HG02938 (cell line): ENCODE data around the gene DENND10.
A peak's percentile ranks its signal among the peaks of the same experiment; 100 is the strongest.
"Not testable (repeated sequence)": the region's sequence is repeated elsewhere in the genome, so short reads cannot be mapped to it uniquely, and the experiment has no call there.

ENCODE experiments used
- ATAC-seq: cut with Tn5 transposase; IDR thresholded peaks from one replicate; pipeline ENCODE4 v1.9.1; 2021; ENCODE audit warnings: mild to moderate bottlenecking, moderate library complexity; ENCODE audit not compliant: unreplicated experiment

Gene DENND10

GRCh38 chr10:119096641-119097415, 7.1 kb upstream of the DENND10 start:
- not testable (repeated sequence) for ATAC-seq

- no peak for ATAC-seq
Observed at GRCh38 chr10:119098576-119098975, 5.3 kb upstream of the DENND10 start.

DNA sequence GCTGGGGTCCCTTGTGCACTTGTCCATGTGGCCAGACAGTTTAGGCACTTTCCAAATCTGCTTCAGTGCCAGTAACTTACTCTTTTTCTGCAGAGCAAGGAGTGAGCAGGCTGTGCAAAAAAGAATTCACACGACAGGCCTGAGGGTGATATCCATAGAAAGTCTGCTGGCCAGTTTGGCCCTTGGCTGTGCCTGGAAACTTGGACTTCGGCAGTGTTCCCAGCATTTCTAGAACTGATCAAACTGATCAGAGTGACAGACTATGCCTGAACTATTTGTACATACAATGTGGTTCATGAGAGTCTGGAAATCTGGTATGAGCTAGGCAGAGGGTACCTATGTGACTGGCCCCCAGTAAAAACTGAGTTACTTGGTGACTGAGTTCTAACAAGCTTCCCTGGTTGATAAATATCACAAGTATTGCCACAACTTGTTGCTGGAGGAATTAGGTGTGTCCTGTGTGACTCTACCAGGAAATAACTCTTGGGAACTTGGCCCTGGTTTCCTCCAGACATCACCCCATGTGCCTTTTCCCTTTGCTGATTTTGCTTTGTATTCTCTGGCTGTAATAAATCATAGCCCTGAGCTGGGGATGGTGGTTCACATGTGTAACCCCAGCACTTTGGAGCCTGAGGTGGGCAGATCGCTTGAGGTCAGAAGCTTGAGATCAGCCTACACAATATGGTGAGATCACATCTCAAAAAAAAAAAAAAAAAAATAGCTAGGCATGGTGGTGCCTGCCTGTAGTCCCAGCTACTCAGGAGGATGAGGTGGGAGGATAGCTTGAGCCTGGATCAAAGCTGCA, 3.3 kb upstream of the DENND10 start:
- ATAC-seq, result no peak

- ATAC-seq, result no peak
Observed at GRCh38 chr10:119101366-119102098, 2.4 kb upstream of the DENND10 start.

GRCh38 chr10:119103241-119103902, 541 bp upstream of the DENND10 start:
- ATAC-seq, result no peak

DNA sequence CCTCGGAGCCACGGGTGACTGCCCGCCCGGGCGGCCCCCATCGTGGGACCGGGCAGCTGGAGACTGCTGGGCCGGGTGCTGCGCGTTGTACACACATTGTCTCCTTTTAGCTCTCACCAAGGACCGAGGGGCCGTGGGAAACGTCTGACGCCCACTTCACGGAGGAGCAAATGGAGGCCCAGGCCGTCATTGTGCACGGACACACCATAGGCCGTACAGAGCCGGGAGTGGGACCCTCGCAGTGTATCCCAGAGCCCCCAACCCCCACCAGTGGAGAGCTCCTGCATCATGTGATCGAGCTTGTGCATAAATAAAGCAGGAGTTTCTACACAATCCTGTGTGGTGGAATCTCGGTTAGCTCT, 722 bp downstream of the DENND10 start:
- no peak for ATAC-seq

DNA sequence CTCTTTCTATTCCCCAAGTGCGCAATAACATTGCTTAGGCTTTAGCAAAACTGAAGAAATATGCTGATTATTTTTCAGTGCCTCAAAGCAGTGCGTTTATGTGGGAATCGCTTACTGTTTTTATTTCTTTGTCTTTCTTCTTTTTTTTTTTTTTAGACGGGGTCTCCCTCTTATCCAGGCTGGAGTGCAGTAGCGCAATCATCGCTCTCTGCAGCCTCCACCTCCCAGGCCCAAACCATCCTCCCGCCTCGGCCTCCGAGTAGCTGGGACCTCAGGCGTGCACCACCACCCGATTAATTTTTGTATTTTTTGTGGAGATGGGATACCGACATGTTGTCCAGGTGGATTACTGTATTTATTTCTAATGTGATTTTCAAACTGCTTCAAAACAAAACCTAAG, 1.2 kb downstream of the DENND10 start:
- ATAC-seq, result no peak

- ATAC-seq, result not testable (repeated sequence)
Observed at GRCh38 chr10:119105899-119106298, 2.0 kb downstream of the DENND10 start.

GRCh38 chr10:119107106-119107505, 3.2 kb downstream of the DENND10 start:
- not testable (repeated sequence) for ATAC-seq

GRCh38 chr10:119107771-119108170, 3.9 kb downstream of the DENND10 start:
- ATAC-seq, result not testable (repeated sequence)

DNA sequence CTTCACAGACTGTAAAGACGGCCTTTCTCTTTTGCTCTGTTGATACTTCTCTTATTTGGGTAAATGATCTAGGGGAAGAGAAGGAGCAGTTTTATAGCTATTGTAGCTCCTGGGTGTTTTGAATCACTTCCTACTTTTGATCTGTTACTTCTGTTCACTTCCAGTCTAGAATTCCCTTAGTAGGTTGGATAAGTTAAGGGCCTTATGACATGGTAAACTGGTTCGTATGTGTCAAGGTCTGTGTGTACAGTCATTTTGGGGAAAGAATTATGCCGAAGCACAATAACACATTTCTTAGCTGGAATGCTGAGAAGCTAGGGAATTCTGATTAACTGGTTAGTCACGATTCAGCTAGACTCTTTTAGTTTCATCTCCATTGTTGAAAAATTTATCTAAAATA, 8.1 kb downstream of the DENND10 start:
- no peak for ATAC-seq

GRCh38 chr10:119113751-119114732, 10.1 kb downstream of the DENND10 start:
- no peak for ATAC-seq

DNA sequence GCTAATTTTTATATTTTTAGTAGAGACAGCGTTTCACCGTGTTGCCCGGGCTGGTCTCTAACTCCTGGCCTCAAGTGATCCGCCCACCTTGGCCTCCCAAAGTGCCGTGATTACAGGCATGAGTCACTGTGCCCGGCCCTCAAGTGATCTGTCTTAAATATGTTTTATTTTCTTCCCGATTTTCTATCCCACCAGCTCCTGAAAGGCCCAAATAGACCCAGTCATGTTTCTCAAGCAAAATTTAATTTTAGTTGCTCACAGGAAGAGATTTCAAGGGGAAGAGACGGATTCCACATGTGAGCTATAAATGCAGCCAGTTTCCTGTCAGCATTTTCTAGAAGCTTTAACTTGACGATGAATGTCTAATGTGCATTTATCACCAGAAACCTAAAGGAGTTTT, 12.0 kb downstream of the DENND10 start:
- no peak for ATAC-seq

DNA sequence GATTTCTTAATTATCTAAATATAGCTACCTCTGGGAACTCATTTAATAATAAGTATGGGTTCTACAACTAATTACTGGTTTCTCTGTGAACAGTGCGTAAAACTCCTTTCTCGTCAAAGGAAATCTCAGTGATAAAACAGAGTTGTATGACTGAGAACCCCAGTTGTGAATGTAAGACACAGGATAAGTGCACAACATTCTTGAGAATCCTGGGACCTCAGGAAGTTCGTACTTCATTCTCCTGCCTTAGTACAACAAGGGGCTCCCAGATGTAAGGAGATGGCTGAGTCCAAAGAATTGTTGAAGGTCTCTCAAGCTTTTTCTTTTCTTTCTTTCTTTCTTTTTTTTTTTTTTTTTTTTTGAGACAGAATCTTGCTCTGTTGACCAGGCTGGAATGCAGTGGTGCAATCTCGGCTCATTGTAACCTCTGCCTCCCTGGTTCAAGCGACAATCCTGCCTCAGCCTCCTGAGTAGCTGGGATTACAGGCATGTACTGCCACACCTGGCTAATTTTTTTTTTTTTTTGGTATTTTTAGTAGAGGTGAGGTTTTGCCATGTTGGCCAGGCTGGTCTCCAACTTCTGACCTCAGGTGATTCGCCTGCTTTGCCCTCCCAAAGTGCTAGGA, 12.5 kb downstream of the DENND10 start:
- no peak for ATAC-seq

DNA sequence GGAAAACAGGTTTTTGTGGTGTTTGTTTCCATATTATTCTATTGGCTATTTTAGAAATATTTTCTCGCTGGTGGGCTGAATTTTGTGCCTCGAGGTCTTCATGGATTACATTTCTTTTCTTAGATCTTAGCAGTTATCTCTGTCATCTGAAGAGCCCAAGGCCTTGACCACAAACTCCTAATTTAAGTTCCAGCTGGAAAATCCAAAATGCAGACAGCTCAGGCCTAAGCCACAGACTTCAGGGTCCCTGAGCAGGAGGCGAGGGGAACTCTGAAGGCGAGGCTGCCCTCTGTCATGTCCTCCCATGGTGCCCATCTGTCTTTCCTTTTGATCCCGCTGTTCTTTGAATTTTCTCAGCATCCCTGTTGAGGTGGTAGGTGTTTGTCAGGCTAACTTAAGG, 14.3 kb downstream of the DENND10 start:
- ATAC-seq, result no peak

DNA sequence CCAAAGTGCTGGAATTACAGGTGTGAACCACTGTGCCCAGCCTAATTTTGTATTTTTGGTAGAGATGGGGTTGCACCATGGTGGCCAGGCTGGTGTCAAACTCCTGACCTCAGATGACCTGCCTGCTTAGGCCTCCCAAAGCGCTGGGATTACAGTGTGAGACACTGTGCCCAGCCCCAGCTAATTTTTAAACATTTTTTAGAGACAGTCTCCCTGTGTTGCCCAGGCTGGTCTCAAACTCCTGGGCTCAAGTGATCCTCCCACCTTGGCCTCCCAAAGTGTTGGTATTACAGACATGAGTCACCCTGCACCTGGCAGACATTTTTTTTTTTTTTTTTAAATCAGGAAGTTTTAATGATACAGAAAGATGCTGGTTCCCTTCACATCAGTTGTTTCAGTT, 15.5 kb downstream of the DENND10 start:
- no peak for ATAC-seq

- ATAC-seq, result peak; percentile 88
Observed at GRCh38 chr10:119120413-119120867, 16.5 kb downstream of the DENND10 start.

DNA sequence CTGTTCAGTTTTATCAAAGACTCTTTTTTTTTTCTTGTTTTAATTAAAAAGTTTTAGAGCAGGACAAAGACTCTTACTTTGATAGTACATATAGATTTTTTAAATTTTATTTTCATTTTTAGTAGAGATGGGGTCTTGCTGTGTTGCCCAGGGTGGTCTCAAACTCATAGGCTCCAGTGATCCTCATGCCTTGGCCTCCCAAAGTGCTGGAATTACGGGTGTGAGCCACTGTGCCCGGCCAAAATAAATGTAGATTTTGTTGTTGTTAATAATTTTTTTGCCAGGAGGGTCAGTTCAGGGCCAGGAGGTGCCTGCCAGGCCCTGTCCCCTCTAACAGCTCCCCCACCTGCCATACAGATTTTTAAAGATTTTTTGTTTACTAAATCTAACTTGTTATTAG, 17.0 kb downstream of the DENND10 start:
- ATAC-seq, result no peak

DNA sequence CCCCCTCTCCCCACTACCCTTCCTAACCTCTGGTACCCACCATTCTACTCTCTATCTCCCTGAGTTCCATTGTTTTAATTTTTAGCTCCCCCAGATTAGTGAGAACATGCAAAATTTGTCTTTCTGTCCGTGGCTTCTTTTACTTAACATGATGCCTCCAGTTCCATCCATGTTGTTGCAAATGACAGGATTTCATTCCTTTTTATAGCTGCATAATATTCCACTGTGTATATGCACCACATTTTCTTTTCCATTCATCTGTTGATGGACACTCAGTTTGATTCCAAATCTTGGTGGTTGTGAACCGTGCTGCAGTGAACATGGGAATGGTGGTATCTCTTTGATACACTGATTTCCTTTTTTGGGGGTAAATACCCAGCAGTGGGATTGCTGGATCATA, 22.0 kb downstream of the DENND10 start:
- no peak for ATAC-seq
